MCF 10A (cell line): ENCODE measurements around the gene PIRT. TPM values are rescaled to one million over a fixed set of nuclear protein-coding genes. Genes with fewer than 3 reads are reported as not detected.

Source experiments
- BruUV-seq: library from RNA; stranded (reverse); fragments of 400-500 nt; replicated peaks from 2 replicates; lab custom pipeline; 2021; lab: Mats Ljungman, UMichigan
- CTCF ChIA-PET: fragments of 300-600 bp; sonication (Branson Sonifier 250); formaldehyde crosslinking; extraction: SDS; loops from one replicate; lab custom pipeline; 2021; ENCODE audit warnings: antibody characterized with exemption, inconsistent platforms; lab: Yijun Ruan, JAX
- POLR2A ChIA-PET: fragments of 300-600, 350-650 bp; sonication (Branson Sonifier 250); formaldehyde crosslinking; extraction: SDS; loops from one replicate; lab custom pipeline; 2020; ENCODE audit warnings: antibody characterized with exemption, inconsistent platforms; lab: Yijun Ruan, JAX
- DNase-seq: peaks from one replicate; pipeline ENCODE4 v3.0.0-alpha.2; 2018; ENCODE audit not compliant: unreplicated experiment
- H3K27ac Mint-ChIP-seq: one replicate; pipeline ENCODE4 v1.8.0; 2022; ENCODE audit warnings: mild to moderate bottlenecking, low read depth, mixed read lengths; ENCODE audit not compliant: unreplicated experiment
- H3K27me3 Mint-ChIP-seq: one replicate; pipeline ENCODE4 v1.8.0; 2022; ENCODE audit warnings: mixed read lengths; ENCODE audit not compliant: insufficient read depth, unreplicated experiment
- H3K36me3 Mint-ChIP-seq: one replicate; pipeline ENCODE4 v1.8.0; 2022; ENCODE audit warnings: mild to moderate bottlenecking, moderate library complexity, mixed read lengths; ENCODE audit not compliant: insufficient read depth, unreplicated experiment
- H3K4me1 Mint-ChIP-seq: one replicate; pipeline ENCODE4 v1.8.0; 2022; ENCODE audit warnings: mixed read lengths; ENCODE audit not compliant: insufficient read depth, unreplicated experiment
- H3K4me3 Mint-ChIP-seq: one replicate; pipeline ENCODE4 v1.8.0; 2022; ENCODE audit warnings: mild to moderate bottlenecking, moderate library complexity, mixed read lengths; ENCODE audit not compliant: unreplicated experiment
- H3K9me3 Mint-ChIP-seq: one replicate; pipeline ENCODE4 v1.8.0; 2022; ENCODE audit warnings: mixed read lengths; ENCODE audit not compliant: unreplicated experiment
- intact Hi-C: fragments of 100-400 bp; cut with micrococcal nuclease; formaldehyde crosslinking; loops from 2 replicates; pipeline ENCODE4 v1.14.1; 2022
- total RNA-seq: library from RNA; stranded (reverse); gene quantifications from 2 replicates; pipeline ENCODE4 v1.2.3, GENCODE V29; 2022
- TF ChIP-seq, protein P1 (sequence below): fragments of 200-600 bp; IDR thresholded peaks from one replicate; pipeline ENCODE4 v1.8.0; 2022; ENCODE audit warnings: antibody characterized with exemption, mild to moderate bottlenecking; ENCODE audit not compliant: unreplicated experiment

PIRT gene
- total RNA-seq, 1 experiment from 2014 or later: not detected

DNA sequence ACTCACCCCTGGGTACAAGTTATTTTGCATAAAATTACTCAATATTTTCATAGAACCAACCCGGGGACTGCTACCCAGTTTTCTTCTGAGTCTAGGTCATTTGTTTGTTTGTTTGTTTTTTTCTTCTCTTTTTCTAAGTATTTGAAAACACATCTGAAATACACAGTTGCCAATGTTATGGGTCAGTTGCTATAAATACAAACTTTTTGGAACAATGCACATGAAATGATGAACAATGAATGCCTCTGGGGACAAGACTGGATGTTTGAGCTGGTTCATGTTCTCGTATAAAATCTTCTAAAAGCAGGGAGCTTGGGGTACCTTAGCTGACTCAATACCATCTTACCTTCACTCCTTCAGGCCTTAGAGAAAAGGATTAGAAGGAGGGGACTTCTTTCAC is 64.5 kb downstream of the PIRT start:
- no peak for DNase-seq
- Mint-ChIP-seq H3K36me3 (no peaks in the 10 kb centered on the region), H3K4me1 (no peaks in the 10 kb centered on the region), H3K9me3 (peaks cover 8% of the 10 kb centered on the region), H3K27ac (no peak overlapping the region), H3K4me3 (no peak overlapping the region), H3K27me3 (peaks cover 2% of the 10 kb centered on the region)
- no TSS peak for BruUV-seq
- CTCF ChIA-PET: interaction anchor here (0.6 to 2.4 kb wide), 18 partner anchors 9 to 939 kb away, joined by 3 to 9 read pairs (median 4); no protein-coding TSS in a partner anchor
- TF ChIP-seq, protein P1, sequence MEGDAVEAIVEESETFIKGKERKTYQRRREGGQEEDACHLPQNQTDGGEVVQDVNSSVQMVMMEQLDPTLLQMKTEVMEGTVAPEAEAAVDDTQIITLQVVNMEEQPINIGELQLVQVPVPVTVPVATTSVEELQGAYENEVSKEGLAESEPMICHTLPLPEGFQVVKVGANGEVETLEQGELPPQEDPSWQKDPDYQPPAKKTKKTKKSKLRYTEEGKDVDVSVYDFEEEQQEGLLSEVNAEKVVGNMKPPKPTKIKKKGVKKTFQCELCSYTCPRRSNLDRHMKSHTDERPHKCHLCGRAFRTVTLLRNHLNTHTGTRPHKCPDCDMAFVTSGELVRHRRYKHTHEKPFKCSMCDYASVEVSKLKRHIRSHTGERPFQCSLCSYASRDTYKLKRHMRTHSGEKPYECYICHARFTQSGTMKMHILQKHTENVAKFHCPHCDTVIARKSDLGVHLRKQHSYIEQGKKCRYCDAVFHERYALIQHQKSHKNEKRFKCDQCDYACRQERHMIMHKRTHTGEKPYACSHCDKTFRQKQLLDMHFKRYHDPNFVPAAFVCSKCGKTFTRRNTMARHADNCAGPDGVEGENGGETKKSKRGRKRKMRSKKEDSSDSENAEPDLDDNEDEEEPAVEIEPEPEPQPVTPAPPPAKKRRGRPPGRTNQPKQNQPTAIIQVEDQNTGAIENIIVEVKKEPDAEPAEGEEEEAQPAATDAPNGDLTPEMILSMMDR: no peak
- intact Hi-C loops: loop anchor here (2.0 kb wide), 1 partner anchor 71 kb away; no protein-coding TSS in a partner anchor
- POLR2A ChIA-PET: no interaction called here

Other genes with a start within 250 kb of the PIRT start
- gene MYH3, start 180.8 kb downstream of the PIRT start, total RNA-seq: 1.4 and 2.1 TPM in 2 replicates
- 55.8 and 58.8 TPM in 2 replicates for gene SCO1, start 140.6 kb downstream of the PIRT start, total RNA-seq
- gene ADPRM, start 140.5 kb downstream of the PIRT start, total RNA-seq: 8.2 and 9.8 TPM in 2 replicates
- gene TMEM220, start 108.1 kb downstream of the PIRT start, total RNA-seq: 0.96 and 1.1 TPM in 2 replicates
- gene TMEM238L, start 34.0 kb downstream of the PIRT start, total RNA-seq: not detected in 2 replicates